Neutrophil (primary cell): ENCODE results near the gene POMP.

Experiments used
- H3K27ac ChIP-seq: fragments of 200-600 bp; sonication (generic); 2 replicates; pipeline ENCODE4 v1.5.1; 2016; ENCODE audit warnings: mild to moderate bottlenecking, moderate library complexity
- H3K27me3 ChIP-seq: fragments of 200-600 bp; sonication (generic); 2 replicates; pipeline ENCODE4 v1.6.0; 2016; ENCODE audit warnings: mild to moderate bottlenecking
- H3K36me3 ChIP-seq: fragments of 200-600 bp; sonication (generic); 2 replicates; pipeline ENCODE4 v1.5.1; 2017
- H3K4me1 ChIP-seq, 2 experiments: fragments of 200-600 bp in 1 of 2; sonication (generic) in 1 of 2; 1 replicate in 1 of 2; 2 replicates in 1 of 2; pipeline versions ENCODE4 v1.5.1 to v1.6.1; 2013 to 2016; ENCODE audit warnings: low read depth in 1 of 2, low read length in 1 of 2, mild to moderate bottlenecking in 1 of 2, moderate library complexity in 1 of 2; ENCODE audit not compliant: control insufficient read depth in 1 of 2, insufficient read depth in 1 of 2
- H3K4me3 ChIP-seq, 2 experiments: fragments of 200-600 bp in 1 of 2; sonication (generic) in 1 of 2; 1 replicate in 1 of 2; 2 replicates in 1 of 2; pipeline ENCODE4 v1.5.1; 2013 to 2016; ENCODE audit warnings: low read depth in 1 of 2, low read length in 1 of 2, mild to moderate bottlenecking in 1 of 2, moderate library complexity in 1 of 2
- H3K9me3 ChIP-seq: fragments of 200-600 bp; sonication (generic); 2 replicates; pipeline ENCODE4 v1.5.1; 2016
- CTCF ChIP-seq: fragments of 200-600 bp; sonication (generic); IDR thresholded peaks from 2 replicates; pipeline ENCODE4 v1.5.1; 2016; ENCODE audit warnings: antibody characterized with exemption

POMP gene

GRCh38 chr13:28697441-28697840 lies 38.5 kb downstream of the POMP start:
- Histone ChIP-seq H3K4me1 (no peaks in the 10 kb centered on the region), H3K4me3 (no peak overlapping the region), H3K27me3 (no peaks in the 10 kb centered on the region), H3K27ac (no peak overlapping the region), H3K9me3 (no peaks in the 10 kb centered on the region), H3K36me3 (peaks cover 15% of the 10 kb centered on the region)
- TF ChIP-seq CTCF, result no peak

- Histone ChIP-seq H3K4me1 (no peaks in the 10 kb centered on the region), H3K27ac (no peak overlapping the region), H3K9me3 (no peaks in the 10 kb centered on the region), H3K27me3 (no peaks in the 10 kb centered on the region), H3K4me3 (no peak overlapping the region), H3K36me3 (peaks cover 15% of the 10 kb centered on the region)
- no peak for TF ChIP-seq CTCF
These were observed 40.3 kb downstream of the POMP start for GRCh38 chr13:28699246-28699645.

- peaks cover 15% of the 10 kb centered on the region for H3K36me3 ChIP-seq
- H3K4me1 ChIP-seq, result no peaks in the 10 kb centered on the region
- H3K9me3 ChIP-seq, result no peaks in the 10 kb centered on the region
- H3K27ac ChIP-seq, result no peak overlapping the region
- no peak overlapping the region for H3K4me3 ChIP-seq
- no peaks in the 10 kb centered on the region for H3K27me3 ChIP-seq
- no peak for TF ChIP-seq CTCF
These were observed 45.4 kb downstream of the POMP start for GRCh38 chr13:28704282-28704681.

GRCh38 chr13:28704919-28705318 lies 46.0 kb downstream of the POMP start:
- H3K4me1 ChIP-seq, result no peaks in the 10 kb centered on the region
- H3K27ac ChIP-seq, result no peak overlapping the region
- TF ChIP-seq CTCF, result no peak
- no peak overlapping the region for H3K4me3 ChIP-seq
- no peaks in the 10 kb centered on the region for H3K9me3 ChIP-seq
- H3K27me3 ChIP-seq, result no peaks in the 10 kb centered on the region
- H3K36me3 ChIP-seq, result peaks cover 15% of the 10 kb centered on the region

- Histone ChIP-seq H3K4me1 (no peaks in the 10 kb centered on the region), H3K27ac (no peak overlapping the region), H3K27me3 (no peaks in the 10 kb centered on the region), H3K9me3 (no peaks in the 10 kb centered on the region), H3K36me3 (peaks cover 17% of the 10 kb centered on the region), H3K4me3 (no peak overlapping the region)
- no peak for TF ChIP-seq CTCF
These were observed 46.6 kb downstream of the POMP start for GRCh38 chr13:28705461-28706083.
